ENCODE results near the gene CENPO.

Gene CENPO

GRCh38 chr2:24806661-24807036, 13.4 kb downstream of the CENPO start:
- TF ChIP-seq USF1 (IDR thresholded peaks at IDR 0.05) (no peak), REST (IDR thresholded peaks at IDR 0.05; ENCODE audit: low read depth) (no peak), ZBTB7A (IDR thresholded peaks at IDR 0.05; ENCODE audit: low read depth) (no peak), NFIC (IDR thresholded peaks at IDR 0.05) (no peak), MAX (IDR thresholded peaks at IDR 0.05) (no peak), EGR1 (IDR thresholded peaks at IDR 0.05) (no peak), RAD21 (IDR thresholded peaks at IDR 0.05; ENCODE audit: low read depth) (no peak), TAF1 (IDR thresholded peaks at IDR 0.05; ENCODE audit: low read depth) (no peak), FOXM1 (IDR thresholded peaks at IDR 0.05; ENCODE audit: borderline replicate concordance, low read depth) (no peak), CREB1 (IDR thresholded peaks at IDR 0.05; ENCODE audit: low read depth) (no peak)

GRCh38 chr2:24809316-24810007, 16.2 kb downstream of the CENPO start:
- TF ChIP-seq REST (IDR thresholded peaks at IDR 0.05; ENCODE audit: low read depth), result no peak
- no peak for TF ChIP-seq TAF1 (IDR thresholded peaks at IDR 0.05; ENCODE audit: low read depth)
- TF ChIP-seq EP300 (IDR thresholded peaks at IDR 0.05; ENCODE audit: borderline replicate concordance), result no peak
- TF ChIP-seq TCF12 (IDR thresholded peaks at IDR 0.05; ENCODE audit: low read depth), result no peak
- TF ChIP-seq CEBPB (IDR thresholded peaks at IDR 0.05), result no peak
- no peak for TF ChIP-seq EGR1 (IDR thresholded peaks at IDR 0.05)
- TF ChIP-seq ZBTB7A (IDR thresholded peaks at IDR 0.05; ENCODE audit: low read depth), result no peak
- TF ChIP-seq NFIC (IDR thresholded peaks at IDR 0.05), result no peak
- TF ChIP-seq TEAD4 (IDR thresholded peaks at IDR 0.05), result no peak
- no peak for TF ChIP-seq YY1 (IDR thresholded peaks at IDR 0.05; ENCODE audit: low read depth)
- no peak for TF ChIP-seq FOXM1 (IDR thresholded peaks at IDR 0.05; ENCODE audit: borderline replicate concordance, low read depth)
- no peak for TF ChIP-seq USF1 (IDR thresholded peaks at IDR 0.05)
- TF ChIP-seq CREB1 (IDR thresholded peaks at IDR 0.05; ENCODE audit: low read depth), result no peak

- TF ChIP-seq USF1 (IDR thresholded peaks at IDR 0.05), result no peak
- TF ChIP-seq TEAD4 (IDR thresholded peaks at IDR 0.05), result no peak
- no peak for TF ChIP-seq TAF1 (IDR thresholded peaks at IDR 0.05; ENCODE audit: low read depth)
- TF ChIP-seq RAD21 (IDR thresholded peaks at IDR 0.05; ENCODE audit: low read depth), result no peak
- TF ChIP-seq ZBTB7A (IDR thresholded peaks at IDR 0.05; ENCODE audit: low read depth), result no peak
- TF ChIP-seq REST (IDR thresholded peaks at IDR 0.05; ENCODE audit: low read depth), result no peak
- TF ChIP-seq EGR1 (IDR thresholded peaks at IDR 0.05), result no peak
- TF ChIP-seq TCF12 (IDR thresholded peaks at IDR 0.05; ENCODE audit: low read depth), result no peak
- no peak for TF ChIP-seq FOXM1 (IDR thresholded peaks at IDR 0.05; ENCODE audit: borderline replicate concordance, low read depth)
- no peak for TF ChIP-seq EP300 (IDR thresholded peaks at IDR 0.05; ENCODE audit: borderline replicate concordance)
- TF ChIP-seq NFIC (IDR thresholded peaks at IDR 0.05), result no peak
- TF ChIP-seq MAX (IDR thresholded peaks at IDR 0.05), result no peak
- no peak for TF ChIP-seq CEBPB (IDR thresholded peaks at IDR 0.05)
- TF ChIP-seq CREB1 (IDR thresholded peaks at IDR 0.05; ENCODE audit: low read depth), result no peak
- TF ChIP-seq YY1 (IDR thresholded peaks at IDR 0.05; ENCODE audit: low read depth), result no peak
Observed at GRCh38 chr2:24813691-24814137, 20.5 kb downstream of the CENPO start.

GRCh38 chr2:24814516-24814915, 21.3 kb downstream of the CENPO start:
- TF ChIP-seq TAF1 (IDR thresholded peaks at IDR 0.05; ENCODE audit: low read depth) (no peak), EGR1 (IDR thresholded peaks at IDR 0.05) (no peak), TCF12 (IDR thresholded peaks at IDR 0.05; ENCODE audit: low read depth) (no peak), RAD21 (IDR thresholded peaks at IDR 0.05; ENCODE audit: low read depth) (no peak), TEAD4 (IDR thresholded peaks at IDR 0.05) (no peak), YY1 (IDR thresholded peaks at IDR 0.05; ENCODE audit: low read depth) (no peak), USF1 (IDR thresholded peaks at IDR 0.05) (no peak), EP300 (IDR thresholded peaks at IDR 0.05; ENCODE audit: borderline replicate concordance) (no peak), NFIC (IDR thresholded peaks at IDR 0.05) (no peak), CREB1 (IDR thresholded peaks at IDR 0.05; ENCODE audit: low read depth) (no peak), CEBPB (IDR thresholded peaks at IDR 0.05) (no peak)

All from Ishikawa (cell line).